Parathyroid adenoma (tissue), 2 donors: ENCODE measurements around the gene ZNF230.

Source experiments
- H2AFZ ChIP-seq: fragments of 300-600 bp; sonication (generic); one replicate; pipeline ENCODE4 v1.7.0; 2017; ENCODE audit warnings: antibody characterized with exemption, mild to moderate bottlenecking
- H3K27ac ChIP-seq: fragments of 300-600 bp; sonication (generic); one replicate; pipeline ENCODE4 v1.7.0; 2017
- H3K27me3 ChIP-seq: fragments of 300-600 bp; sonication (generic); one replicate; pipeline ENCODE4 v1.7.0; 2017; ENCODE audit warnings: low read length; ENCODE audit not compliant: control insufficient read depth, insufficient read depth
- H3K36me3 ChIP-seq: fragments of 300-600 bp; sonication (generic); one replicate; pipeline ENCODE4 v1.7.0; 2017; ENCODE audit warnings: low read length; ENCODE audit not compliant: control insufficient read depth, insufficient read depth
- H3K4me1 ChIP-seq: fragments of 300-600 bp; sonication (generic); one replicate; pipeline ENCODE4 v1.7.0; 2017; ENCODE audit warnings: control low read depth
- H3K4me2 ChIP-seq: fragments of 300-600 bp; sonication (generic); one replicate; pipeline ENCODE4 v1.7.0; 2017; ENCODE audit warnings: low read length
- H3K4me3 ChIP-seq: fragments of 300-600 bp; sonication (generic); one replicate; pipeline ENCODE4 v1.7.0; 2017; ENCODE audit warnings: low read depth, low read length
- H3K79me2 ChIP-seq: fragments of 300-600 bp; sonication (generic); one replicate; pipeline ENCODE4 v1.7.0; 2017; ENCODE audit warnings: control low read depth
- H3K9ac ChIP-seq: fragments of 300-600 bp; sonication (generic); one replicate; pipeline ENCODE4 v1.7.0; 2017; ENCODE audit warnings: mild to moderate bottlenecking
- H3K9me3 ChIP-seq: fragments of 300-600 bp; sonication (generic); one replicate; pipeline ENCODE4 v1.7.0; 2017; ENCODE audit warnings: low read length; ENCODE audit not compliant: control insufficient read depth
- CTCF ChIP-seq: fragments of 300-600 bp; sonication (generic); IDR thresholded peaks from one replicate; pipeline ENCODE4 v1.7.0; 2017; ENCODE audit warnings: antibody characterized with exemption, mild to moderate bottlenecking
- donor health status: primary hyperparathyroidism.

The ZNF230 gene

GRCh38 chr19:44007473-44007872 lies 4.7 kb downstream of the ZNF230 start:
- no peak overlapping the region for H3K27ac ChIP-seq
- TF ChIP-seq CTCF, result no peak
- H2AFZ ChIP-seq, result no peak overlapping the region
- H3K79me2 ChIP-seq, result no peaks in the 10 kb centered on the region
- H3K27me3 ChIP-seq, result no peaks in the 10 kb centered on the region
- no peak overlapping the region for H3K9ac ChIP-seq
- no peaks in the 10 kb centered on the region for H3K9me3 ChIP-seq
- H3K4me3 ChIP-seq, result no peak overlapping the region
- peaks cover 8% of the 10 kb centered on the region for H3K36me3 ChIP-seq
- H3K4me1 ChIP-seq, result no peaks in the 10 kb centered on the region
- no peak overlapping the region for H3K4me2 ChIP-seq

DNA sequence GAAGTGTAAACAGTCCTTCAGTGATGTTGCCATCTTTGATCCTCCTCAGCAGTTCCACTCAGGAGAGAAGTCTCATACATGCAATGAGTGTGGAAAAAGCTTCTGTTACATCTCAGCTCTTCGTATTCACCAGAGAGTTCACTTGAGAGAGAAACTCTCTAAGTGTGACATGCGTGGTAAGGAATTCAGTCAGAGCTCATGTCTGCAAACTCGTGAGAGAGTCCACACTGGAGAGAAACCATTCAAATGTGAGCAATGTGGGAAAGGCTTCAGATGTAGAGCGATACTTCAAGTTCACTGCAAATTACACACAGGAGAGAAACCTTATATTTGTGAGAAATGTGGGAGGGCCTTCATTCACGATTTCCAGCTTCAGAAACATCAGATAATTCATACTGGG lies 7.7 kb downstream of the ZNF230 start:
- Histone ChIP-seq H3K79me2 (no peaks in the 10 kb centered on the region), H3K36me3 (peaks cover 8% of the 10 kb centered on the region), H3K4me1 (no peaks in the 10 kb centered on the region), H3K4me2 (no peak overlapping the region), H2AFZ (no peak overlapping the region), H3K27ac (no peak overlapping the region), H3K4me3 (no peak overlapping the region), H3K27me3 (no peaks in the 10 kb centered on the region), H3K9ac (no peak overlapping the region), H3K9me3 (no peaks in the 10 kb centered on the region)
- TF ChIP-seq CTCF, result no peak

GRCh38 chr19:44019498-44019897 lies 16.7 kb downstream of the ZNF230 start:
- Histone ChIP-seq H3K9ac (no peak overlapping the region), H3K9me3 (no peaks in the 10 kb centered on the region), H3K79me2 (no peaks in the 10 kb centered on the region), H3K4me2 (no peak overlapping the region), H3K4me3 (no peak overlapping the region), H3K27me3 (no peaks in the 10 kb centered on the region), H2AFZ (no peak overlapping the region), H3K36me3 (no peaks in the 10 kb centered on the region), H3K27ac (no peak overlapping the region), H3K4me1 (no peaks in the 10 kb centered on the region)
- TF ChIP-seq CTCF, result no peak

DNA sequence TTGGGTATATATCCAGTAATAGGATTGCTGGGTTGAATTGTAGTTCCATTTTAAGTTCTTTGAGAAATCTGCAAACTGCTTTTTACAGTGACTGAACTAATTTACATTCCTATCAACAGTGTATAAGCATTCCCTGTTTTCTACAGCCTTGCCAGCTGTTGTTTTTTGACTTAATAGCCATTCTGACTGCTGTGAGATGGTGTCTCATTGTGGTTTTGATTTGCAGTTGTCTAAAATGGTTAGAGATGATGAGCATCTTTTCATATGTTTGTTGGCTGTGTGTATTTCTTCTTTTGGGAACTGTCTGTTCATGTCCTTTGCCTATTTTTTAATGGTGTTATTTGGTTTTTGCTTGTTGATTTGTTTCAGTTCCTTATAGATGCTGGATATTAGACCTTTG lies 18.5 kb downstream of the ZNF230 start:
- Histone ChIP-seq H3K36me3 (no peaks in the 10 kb centered on the region), H3K9ac (no peak overlapping the region), H3K79me2 (no peaks in the 10 kb centered on the region), H3K4me3 (no peak overlapping the region), H3K4me1 (no peaks in the 10 kb centered on the region), H3K4me2 (no peak overlapping the region), H3K27ac (no peak overlapping the region), H3K9me3 (no peaks in the 10 kb centered on the region), H3K27me3 (no peaks in the 10 kb centered on the region), H2AFZ (no peak overlapping the region)
- TF ChIP-seq CTCF, result no peak

DNA sequence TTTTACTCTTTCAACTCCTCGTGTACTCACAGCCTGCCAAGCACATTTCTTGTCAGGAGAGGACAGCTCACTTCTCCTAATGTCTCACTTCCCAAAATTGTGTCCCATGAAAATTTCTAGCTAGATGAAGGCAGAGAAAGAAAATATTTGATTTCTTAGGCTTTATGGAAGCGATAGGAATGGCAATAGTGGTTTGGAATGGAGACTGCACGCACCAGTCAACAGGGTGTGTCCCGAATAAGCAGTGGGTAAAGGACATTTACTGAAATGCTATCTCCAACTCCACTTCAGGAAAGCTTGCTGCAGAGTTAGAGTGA lies 22.1 kb downstream of the ZNF230 start:
- TF ChIP-seq CTCF, result no peak
- Histone ChIP-seq H3K27ac (peak overlapping the region; percentile 57), H2AFZ (peak overlapping the region; percentile 79), H3K4me1 (no peaks in the 10 kb centered on the region), H3K9me3 (no peaks in the 10 kb centered on the region), H3K27me3 (no peaks in the 10 kb centered on the region), H3K4me3 (peak overlapping the region; percentile 95), H3K9ac (no peak overlapping the region), H3K36me3 (no peaks in the 10 kb centered on the region), H3K4me2 (peak overlapping the region; percentile 85), H3K79me2 (no peaks in the 10 kb centered on the region)
